Left ventricle myocardium inferior (tissue), 1 donor: Measurements from ENCODE around the gene AAK1. TPM values are rescaled to one million over a fixed set of nuclear protein-coding genes. Genes with fewer than 3 reads are reported as not detected.

Experiments
- DNase-seq: peaks from one replicate; pipeline ENCODE4 v3.0.0-alpha.2; 2020
- H3K27ac ChIP-seq: fragments of 200-600 bp; replicated peaks from 2 replicates; pipeline ENCODE4 v1.8.0; 2021
- H3K27me3 ChIP-seq: fragments of 200-600 bp; 2 replicates; pipeline ENCODE4 v1.8.0; 2021; ENCODE audit warnings: low read depth
- H3K36me3 ChIP-seq: fragments of 200-600 bp; 2 replicates; pipeline ENCODE4 v1.8.0; 2021
- H3K4me1 ChIP-seq: fragments of 200-600 bp; 2 replicates; pipeline ENCODE4 v1.8.0; 2021
- H3K4me3 ChIP-seq: fragments of 200-600 bp; 2 replicates; pipeline ENCODE4 v1.8.0; 2021; ENCODE audit warnings: mild to moderate bottlenecking, moderate library complexity
- H3K9me3 ChIP-seq: fragments of 200-600 bp; replicated peaks from 2 replicates; pipeline ENCODE4 v1.8.0; 2021
- intact Hi-C: fragments of 100-400 bp; cut with micrococcal nuclease; formaldehyde crosslinking; loops from one replicate; pipeline ENCODE4 v1.11.0; 2022
- total RNA-seq: library from RNA; stranded (reverse); fragmentation: NEBNext Ultra II Directional; extraction: Animal tissue kit (Norgen Biotek cat#: 25700); gene quantifications from one replicate; pipeline ENCODE4 v1.2.1, GENCODE V29; 2021
- TF ChIP-seq, protein P1 (sequence below): fragments of 200-600 bp; IDR thresholded peaks from 2 replicates; pipeline ENCODE4 v1.8.0; 2021; ENCODE audit warnings: antibody characterized with exemption, mild to moderate bottlenecking, borderline replicate concordance
- donor health status: DM: no; HTN: yes; CAD: no; lungs with severe emphysema.

Gene AAK1
- total RNA-seq, 1 donor from 2014 or later = 133 TPM

DNA sequence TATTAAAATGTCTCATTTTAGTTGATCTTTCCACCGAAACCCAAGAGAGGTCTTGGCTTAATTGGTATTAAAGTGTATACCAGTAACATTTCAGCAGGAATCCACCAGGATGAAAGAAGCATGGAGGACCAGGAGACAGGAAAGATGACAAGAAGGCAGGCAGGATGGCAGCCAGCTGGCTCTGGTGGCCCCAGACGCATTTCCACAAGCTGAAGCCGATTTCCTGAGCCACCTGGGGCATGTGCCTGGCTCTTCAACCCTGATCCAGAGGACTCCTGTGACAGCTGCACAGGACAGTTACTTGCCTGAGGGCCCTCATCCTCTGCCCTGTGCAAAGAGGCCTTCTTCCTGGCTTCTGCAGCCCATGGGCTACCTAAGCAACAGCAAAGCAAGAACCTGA is 149.4 kb downstream of the AAK1 start:
- TF ChIP-seq, protein P1, sequence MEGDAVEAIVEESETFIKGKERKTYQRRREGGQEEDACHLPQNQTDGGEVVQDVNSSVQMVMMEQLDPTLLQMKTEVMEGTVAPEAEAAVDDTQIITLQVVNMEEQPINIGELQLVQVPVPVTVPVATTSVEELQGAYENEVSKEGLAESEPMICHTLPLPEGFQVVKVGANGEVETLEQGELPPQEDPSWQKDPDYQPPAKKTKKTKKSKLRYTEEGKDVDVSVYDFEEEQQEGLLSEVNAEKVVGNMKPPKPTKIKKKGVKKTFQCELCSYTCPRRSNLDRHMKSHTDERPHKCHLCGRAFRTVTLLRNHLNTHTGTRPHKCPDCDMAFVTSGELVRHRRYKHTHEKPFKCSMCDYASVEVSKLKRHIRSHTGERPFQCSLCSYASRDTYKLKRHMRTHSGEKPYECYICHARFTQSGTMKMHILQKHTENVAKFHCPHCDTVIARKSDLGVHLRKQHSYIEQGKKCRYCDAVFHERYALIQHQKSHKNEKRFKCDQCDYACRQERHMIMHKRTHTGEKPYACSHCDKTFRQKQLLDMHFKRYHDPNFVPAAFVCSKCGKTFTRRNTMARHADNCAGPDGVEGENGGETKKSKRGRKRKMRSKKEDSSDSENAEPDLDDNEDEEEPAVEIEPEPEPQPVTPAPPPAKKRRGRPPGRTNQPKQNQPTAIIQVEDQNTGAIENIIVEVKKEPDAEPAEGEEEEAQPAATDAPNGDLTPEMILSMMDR = no peak
- Histone ChIP-seq H3K4me3 (no peak overlapping the region), H3K27ac (peak overlapping the region; percentile 11), H3K9me3 (no peaks in the 10 kb centered on the region), H3K4me1 (peaks cover 39% of the 10 kb centered on the region), H3K36me3 (peaks cover 33% of the 10 kb centered on the region), H3K27me3 (no peaks in the 10 kb centered on the region)
- DNase-seq = no peak
- intact Hi-C loops = no loop called here

DNA sequence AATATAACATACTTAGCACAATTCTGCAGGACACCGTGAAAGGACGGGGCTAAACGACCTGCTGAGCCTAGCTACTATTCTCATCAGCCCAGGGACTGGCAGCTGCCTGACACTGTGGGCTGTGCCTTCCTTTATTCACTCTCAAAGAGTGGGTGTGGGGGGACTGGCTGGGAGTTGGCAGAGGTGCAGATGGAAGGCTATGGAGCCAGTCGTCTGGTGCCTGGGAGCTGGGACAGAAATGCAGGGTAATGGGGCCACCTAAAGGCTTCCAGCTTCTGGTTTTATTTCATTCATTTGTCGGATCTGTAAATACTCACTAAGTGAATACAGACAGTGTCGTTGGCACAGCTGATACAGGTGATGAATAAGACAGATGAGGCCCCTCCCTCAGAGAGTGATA is 150.3 kb downstream of the AAK1 start:
- Histone ChIP-seq H3K4me1 (peaks cover 39% of the 10 kb centered on the region), H3K27me3 (no peaks in the 10 kb centered on the region), H3K9me3 (no peaks in the 10 kb centered on the region), H3K36me3 (peaks cover 28% of the 10 kb centered on the region), H3K27ac (no peak overlapping the region), H3K4me3 (no peak overlapping the region)
- intact Hi-C loops = no loop called here
- DNase-seq = peak; percentile 25
- TF ChIP-seq, protein P1 = no peak

DNA sequence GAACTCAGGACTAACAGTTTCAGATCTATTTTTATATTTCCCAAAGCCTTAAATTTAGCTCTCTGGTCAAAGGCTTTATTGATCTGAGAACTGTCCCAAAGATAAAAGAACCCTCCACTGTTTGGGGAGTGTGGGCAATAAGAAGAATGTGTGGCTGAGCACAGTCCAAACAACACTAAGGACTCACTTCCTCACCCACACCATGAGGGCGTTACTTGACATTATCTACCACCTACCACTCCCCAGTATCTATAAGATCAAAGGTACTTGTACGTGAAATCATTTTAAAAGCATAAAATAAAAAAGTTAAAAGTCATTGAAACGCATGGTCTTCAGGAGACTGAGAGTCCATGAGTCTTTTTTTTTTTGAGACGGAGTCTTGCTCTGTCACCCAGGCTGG is 151.7 kb downstream of the AAK1 start:
- TF ChIP-seq, protein P1 = no peak
- DNase-seq = no peak
- intact Hi-C loops = no loop called here
- Histone ChIP-seq H3K9me3 (no peaks in the 10 kb centered on the region), H3K4me3 (no peak overlapping the region), H3K36me3 (peaks cover 31% of the 10 kb centered on the region), H3K27ac (peak overlapping the region; percentile 40), H3K27me3 (no peaks in the 10 kb centered on the region), H3K4me1 (peaks cover 39% of the 10 kb centered on the region)

DNA sequence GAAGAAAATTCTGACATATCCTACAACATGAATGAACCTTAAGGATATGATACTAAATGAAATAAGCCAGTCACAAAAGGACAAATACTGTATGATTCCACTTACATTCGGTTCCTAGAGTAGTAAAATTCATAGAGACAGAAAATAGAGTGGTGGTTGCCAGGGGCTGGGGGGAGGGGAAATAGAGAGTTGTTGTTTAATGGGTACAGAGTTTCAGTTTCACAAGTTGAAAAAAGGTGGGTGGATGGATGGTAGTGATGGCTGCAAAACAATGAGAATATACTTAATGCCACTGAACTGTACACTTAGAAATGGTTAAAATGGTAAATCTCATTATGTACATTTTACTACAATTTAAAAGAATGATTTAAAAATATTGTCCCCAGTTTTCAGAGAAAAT is 153.1 kb downstream of the AAK1 start:
- TF ChIP-seq, protein P1 = no peak
- H3K36me3 ChIP-seq = peaks cover 38% of the 10 kb centered on the region
- H3K27me3 ChIP-seq = no peaks in the 10 kb centered on the region
- H3K4me1 ChIP-seq = peaks cover 27% of the 10 kb centered on the region
- no peak for DNase-seq
- H3K9me3 ChIP-seq = no peaks in the 10 kb centered on the region
- intact Hi-C loops = no loop called here
- H3K4me3 ChIP-seq = no peak overlapping the region
- H3K27ac ChIP-seq = peak overlapping the region; percentile 40

DNA sequence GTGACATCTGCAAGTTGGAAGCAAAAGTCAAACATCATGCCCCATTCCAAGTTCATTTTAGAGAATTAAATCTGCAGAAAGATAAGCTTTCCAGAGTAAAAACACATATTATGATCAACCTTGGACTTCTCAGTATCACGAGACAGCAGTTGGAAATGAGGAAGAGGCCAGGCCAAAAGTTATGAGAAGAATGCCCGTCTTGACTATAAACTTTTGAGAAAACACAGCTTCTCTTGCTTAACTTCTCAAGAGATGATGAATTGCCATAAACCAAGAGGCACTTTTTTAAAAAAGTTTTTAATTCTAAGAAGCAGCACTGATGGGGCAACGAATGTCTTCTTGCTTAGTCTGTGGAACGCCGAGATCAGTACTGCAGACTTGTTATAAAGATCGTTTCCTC is 153.7 kb downstream of the AAK1 start:
- Histone ChIP-seq H3K36me3 (peaks cover 43% of the 10 kb centered on the region), H3K4me3 (no peak overlapping the region), H3K27me3 (no peaks in the 10 kb centered on the region), H3K4me1 (peaks cover 20% of the 10 kb centered on the region), H3K9me3 (no peaks in the 10 kb centered on the region), H3K27ac (peak overlapping the region; percentile 1)
- intact Hi-C loops = no loop called here
- TF ChIP-seq, protein P1 = no peak
- DNase-seq = no peak

DNA sequence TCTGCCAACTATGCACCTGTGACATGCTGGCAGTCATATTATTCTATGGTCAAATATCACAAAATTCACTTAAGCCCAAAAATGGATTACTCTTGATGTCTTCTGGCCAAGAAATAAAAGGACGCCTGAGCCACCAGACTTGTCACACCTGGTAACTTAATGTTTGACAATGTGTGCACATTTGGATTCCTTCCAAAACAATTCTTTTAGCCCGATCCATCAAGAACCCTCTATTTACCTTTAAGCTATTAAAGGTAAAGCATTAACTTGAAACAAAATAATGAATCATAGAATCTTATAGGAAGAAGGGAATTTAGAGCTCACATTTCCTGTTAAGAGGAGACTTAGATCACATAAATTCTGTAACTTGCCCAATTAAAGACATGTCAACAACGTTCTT is 159.8 kb downstream of the AAK1 start:
- Histone ChIP-seq H3K4me1 (peaks cover 5% of the 10 kb centered on the region), H3K27ac (no peak overlapping the region), H3K27me3 (no peaks in the 10 kb centered on the region), H3K9me3 (no peaks in the 10 kb centered on the region), H3K36me3 (peaks cover 65% of the 10 kb centered on the region), H3K4me3 (no peak overlapping the region)
- TF ChIP-seq, protein P1 = no peak
- DNase-seq = no peak
- intact Hi-C loops = no loop called here
